Ecto neural progenitor cell (in vitro differentiated cells): ENCODE measurements around the gene NLRC3.
"Not testable (repeated sequence)": the region's sequence is repeated elsewhere in the genome, so short reads cannot be mapped to it uniquely, and the experiment has no call there.

Experiments
- DNase-seq: peaks from one replicate; pipeline ENCODE4 v3.0.0-alpha.2; 2018; ENCODE audit warnings: low spot score

NLRC3 gene, protein sequence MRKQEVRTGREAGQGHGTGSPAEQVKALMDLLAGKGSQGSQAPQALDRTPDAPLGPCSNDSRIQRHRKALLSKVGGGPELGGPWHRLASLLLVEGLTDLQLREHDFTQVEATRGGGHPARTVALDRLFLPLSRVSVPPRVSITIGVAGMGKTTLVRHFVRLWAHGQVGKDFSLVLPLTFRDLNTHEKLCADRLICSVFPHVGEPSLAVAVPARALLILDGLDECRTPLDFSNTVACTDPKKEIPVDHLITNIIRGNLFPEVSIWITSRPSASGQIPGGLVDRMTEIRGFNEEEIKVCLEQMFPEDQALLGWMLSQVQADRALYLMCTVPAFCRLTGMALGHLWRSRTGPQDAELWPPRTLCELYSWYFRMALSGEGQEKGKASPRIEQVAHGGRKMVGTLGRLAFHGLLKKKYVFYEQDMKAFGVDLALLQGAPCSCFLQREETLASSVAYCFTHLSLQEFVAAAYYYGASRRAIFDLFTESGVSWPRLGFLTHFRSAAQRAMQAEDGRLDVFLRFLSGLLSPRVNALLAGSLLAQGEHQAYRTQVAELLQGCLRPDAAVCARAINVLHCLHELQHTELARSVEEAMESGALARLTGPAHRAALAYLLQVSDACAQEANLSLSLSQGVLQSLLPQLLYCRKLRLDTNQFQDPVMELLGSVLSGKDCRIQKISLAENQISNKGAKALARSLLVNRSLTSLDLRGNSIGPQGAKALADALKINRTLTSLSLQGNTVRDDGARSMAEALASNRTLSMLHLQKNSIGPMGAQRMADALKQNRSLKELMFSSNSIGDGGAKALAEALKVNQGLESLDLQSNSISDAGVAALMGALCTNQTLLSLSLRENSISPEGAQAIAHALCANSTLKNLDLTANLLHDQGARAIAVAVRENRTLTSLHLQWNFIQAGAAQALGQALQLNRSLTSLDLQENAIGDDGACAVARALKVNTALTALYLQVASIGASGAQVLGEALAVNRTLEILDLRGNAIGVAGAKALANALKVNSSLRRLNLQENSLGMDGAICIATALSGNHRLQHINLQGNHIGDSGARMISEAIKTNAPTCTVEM

DNA sequence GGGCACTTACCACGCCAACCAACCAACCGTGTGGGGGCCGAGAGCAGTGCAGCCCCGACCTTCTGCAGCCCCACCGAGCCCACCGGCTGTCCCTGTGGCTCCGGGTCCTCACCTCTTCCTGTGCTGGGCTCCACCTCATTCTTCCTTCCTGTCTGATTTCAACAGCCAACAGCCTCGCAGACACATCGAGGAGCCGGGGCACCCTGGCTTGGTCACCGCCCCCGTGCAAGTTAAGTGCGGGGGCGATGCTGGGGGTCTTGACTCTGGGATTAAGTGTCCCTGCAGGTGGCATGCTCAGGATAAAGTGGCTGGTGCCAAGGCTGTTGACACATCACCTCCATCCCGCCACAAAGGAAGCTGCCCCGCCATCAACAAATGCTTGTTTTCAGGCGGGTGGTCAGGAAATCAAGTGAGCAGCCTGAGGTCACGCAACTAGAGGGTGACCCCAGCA, at the start of gene NLRC3:
TSS of gene NLRC3 (minus strand) at position 102 of the 451 bp plus-strand sequence. CDS start 12,367 bp downstream, outside the sequence.
- DNase-seq, result no peak

DNA sequence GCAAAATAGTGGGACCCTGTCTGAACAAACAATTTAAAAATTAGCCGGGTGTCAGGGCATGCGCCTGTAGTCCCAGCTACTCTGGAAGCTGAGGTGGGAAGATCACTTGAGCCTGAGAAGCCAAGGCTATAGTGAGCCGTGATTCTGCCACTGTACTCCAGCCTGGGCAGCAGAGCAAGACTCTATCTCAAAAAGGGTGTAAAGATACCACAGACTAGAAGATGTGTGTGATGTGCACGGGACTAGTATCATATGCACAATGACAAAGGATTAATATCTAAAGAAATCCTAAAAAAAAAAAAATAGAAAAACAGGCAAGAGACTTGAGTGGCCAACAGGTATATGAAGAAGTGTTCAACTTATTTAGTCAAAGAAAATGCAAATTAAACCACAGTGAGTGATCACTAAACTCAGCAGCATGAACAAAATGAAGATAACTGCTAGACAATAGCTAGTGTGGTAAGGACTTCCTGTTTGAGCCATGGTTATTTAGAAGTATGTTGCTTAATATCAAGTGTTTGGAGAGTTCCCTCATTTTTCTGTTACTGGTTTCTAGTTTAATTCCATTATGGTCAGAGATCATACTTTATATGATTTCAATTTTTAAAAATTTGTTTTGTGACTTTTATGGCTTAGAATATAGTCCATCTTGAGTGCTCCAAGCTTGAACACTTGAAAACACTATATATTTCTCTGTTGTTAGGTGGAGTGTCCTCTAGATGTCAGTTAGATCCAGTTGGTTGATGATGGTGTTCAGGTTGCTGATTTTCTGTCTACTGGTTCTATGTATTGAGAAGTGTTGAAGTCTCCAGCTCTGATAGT, 48.9 kb upstream of the NLRC3 start:
- DNase-seq, result no peak

DNA sequence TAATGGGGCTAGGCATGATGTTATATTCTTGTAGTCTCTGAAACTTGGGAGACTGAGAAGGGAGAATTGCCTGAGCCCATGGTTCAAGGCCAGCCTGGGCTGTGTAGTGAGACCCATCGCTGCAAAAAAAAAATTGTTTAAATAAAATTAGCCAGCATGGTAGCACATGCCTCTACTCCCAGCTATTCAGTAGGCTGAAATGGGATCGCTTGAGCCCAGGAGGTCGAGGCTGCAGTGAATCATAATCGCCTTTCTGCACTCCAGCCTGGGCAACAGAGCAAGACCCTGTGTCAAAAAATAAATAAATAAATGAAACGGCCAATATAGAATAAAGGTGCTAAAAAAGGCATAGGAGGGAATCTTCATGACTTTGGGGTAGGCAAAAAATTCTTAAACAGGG, 48.1 kb upstream of the NLRC3 start:
- no peak for DNase-seq

DNA sequence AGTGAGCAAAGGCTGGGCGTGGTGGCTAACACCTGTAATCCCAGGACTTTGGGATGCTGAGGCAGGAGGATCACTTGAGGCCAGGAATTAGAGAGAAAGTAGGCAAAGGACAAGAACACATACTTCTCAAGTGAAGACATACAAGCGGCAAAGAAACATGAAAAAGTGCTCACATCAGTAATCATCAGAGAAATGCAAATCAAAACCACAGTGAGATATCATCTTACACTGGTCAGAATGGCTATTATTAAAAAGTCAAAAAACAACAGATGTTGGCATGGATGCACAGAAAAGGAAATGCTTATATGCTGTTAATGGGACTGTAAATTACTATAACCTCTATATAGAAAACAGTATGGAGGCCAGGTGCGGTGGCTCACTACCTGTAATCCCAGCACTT, 46.4 kb upstream of the NLRC3 start:
- DNase-seq, result no peak

DNA sequence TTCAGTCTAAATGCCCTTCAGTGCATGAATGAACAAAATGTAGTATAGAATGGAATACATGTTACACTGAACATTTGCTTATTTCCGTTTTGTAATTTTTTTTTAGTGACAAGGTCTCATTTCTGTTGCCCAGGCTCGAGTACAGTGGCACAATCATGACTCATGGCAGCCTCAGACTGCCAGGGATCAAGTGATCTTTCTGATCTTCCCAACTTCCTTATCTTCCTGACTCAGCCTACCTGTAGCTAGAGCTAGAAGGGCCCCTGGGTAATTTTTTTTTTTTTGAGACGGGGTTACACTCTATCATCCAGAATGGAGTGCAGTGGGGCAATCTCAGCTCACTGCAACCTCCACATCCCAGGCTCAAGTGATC, 41.6 kb upstream of the NLRC3 start:
- DNase-seq, result no peak

DNA sequence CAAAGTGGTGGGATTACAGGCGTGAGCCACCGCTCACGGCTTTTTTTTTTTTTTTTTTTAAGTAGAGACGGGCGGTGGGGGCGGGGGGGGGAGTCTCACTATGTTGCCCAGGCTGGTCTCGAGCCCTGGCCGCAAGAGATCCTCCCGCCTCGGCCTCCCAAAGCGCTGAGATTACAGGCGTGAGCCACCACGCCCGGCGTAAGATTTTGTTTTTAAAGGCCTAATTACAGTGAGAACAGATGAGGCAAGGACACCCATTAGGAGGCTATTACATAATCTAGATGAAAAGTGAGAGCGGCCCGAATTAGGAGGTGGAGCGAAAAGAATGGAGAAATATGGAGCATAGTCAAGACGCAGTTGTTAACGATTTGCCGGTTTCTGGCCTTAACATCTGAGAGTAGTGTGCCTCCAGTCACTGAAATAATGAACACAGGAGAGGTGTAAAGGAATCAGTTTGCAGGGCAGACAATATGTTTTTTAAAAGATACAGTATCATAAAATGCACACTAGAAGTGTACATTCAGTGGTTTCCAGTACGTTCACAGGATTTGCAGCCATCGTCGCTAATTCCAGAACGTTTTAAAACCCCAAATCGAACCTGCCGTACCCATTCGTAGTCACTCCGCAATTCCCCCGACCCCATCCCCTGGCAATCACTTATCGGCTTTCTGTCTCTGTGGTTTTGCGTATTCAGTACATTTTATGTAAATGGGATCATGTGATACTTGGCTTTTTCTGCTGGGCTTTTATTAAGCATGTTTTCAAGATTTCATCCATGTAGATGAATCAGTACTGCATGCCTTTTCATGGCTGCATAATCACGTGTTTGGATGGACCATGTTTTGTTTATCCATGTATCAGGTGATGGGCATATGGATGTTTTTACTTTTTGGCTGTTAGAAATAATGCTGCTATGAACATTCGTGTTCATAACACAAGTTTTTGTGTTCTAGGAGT, 35.6 kb upstream of the NLRC3 start:
- DNase-seq, result no peak

DNA sequence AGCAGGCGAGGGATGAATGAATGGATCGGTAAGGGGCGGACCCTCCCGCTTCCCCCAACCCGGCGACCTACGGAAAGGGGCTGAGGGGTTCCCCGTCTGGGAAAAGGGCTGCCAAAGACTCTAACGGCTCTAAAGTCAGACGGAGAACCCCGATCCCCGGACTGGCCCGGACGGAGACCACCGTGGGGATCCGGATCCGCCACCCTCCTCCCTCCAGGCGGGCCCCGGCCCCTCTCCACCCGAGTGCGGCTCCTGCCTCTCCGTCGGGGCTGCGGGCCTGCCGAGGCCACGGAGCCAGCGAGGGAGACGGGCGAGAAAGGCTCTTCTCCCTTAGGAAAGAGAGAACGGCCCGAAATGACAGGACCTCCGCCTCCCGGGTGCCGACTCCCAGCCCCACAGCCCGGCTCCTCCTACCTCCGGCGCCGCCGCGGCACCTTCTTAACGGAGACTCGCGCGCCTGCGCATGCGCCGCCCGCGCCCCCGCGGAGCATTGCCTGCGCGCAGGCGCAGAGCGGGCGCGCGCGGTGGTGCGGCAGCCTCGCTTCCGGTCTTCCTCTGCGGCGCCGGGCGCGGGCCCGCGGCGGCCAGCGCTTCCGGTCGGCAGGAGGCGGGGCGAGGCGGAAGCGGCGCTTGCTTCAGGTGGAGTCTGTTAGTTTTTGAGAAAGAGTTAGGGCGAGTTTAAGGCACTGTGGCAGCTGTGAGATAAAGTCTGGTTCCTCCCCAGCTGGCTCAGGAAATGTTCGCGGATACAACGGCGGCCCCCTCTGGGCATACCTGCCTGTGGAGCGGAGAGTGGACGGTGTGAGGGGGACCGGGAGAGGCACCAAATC, 34.2 kb upstream of the NLRC3 start, which contains the start of gene SLX4:
TSS of gene SLX4 (minus strand) at position 461 of the 830 bp plus-strand sequence. CDS start 2,642 bp downstream, outside the sequence.
- peak; percentile 94 for DNase-seq

DNA sequence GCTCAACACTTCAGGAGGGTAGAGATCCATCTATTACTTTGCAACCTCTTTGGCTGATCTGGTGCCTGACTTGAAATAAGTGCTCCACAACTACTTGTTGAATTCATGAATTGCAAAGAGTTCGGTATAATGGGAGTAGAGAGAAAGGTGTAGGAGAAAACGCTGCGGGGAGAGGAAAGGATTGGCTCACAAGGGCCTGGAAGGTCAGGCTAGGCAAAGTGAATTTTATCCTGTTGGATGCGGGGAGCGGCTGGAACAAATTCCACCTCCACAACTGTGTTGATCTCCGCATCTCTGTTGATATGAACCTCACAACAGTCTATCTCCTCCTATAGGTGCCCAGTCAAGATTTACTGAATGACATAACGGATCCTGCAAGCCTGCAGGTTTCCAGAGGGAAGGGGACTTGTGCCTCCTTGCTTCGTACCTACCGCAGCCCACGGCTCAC, 33.5 kb upstream of the NLRC3 start:
- no peak for DNase-seq

DNA sequence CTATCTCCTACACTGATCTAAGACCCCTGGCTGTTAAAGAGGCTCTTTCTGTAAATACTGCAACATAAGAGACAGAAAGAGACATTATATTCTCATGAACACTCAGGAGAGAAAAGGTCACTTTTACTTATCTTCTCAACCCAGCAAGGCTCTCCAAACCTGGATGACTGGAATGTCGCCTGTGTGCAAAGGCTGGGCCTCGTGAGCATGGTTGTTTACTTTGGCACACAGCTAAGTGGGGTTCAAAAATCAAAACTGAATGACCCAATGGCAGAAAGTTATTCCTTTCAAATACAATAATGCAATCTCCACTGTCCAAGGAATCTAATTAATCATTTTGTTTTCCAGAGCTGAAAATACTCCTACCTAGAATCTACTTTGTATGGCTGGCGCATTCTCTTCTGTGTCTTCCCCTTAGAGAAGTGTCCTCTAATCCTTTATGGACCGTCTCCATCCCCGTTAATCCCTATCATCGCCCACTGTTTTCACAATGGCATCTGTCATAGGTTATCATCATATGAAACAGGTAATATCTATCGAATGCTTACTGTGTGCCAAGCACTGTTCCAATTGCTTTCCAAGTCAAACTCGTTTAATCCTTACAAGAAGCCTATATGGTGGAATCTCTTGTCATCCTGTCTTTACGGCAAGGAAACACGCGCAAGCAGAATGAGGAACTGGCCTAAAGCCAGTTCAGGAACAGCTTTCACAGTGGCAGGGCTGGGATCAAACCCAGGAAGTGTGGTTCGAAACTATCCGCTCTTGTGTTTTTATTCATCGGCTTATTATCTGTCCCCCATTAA, 32.9 kb upstream of the NLRC3 start:
- no peak for DNase-seq

DNA sequence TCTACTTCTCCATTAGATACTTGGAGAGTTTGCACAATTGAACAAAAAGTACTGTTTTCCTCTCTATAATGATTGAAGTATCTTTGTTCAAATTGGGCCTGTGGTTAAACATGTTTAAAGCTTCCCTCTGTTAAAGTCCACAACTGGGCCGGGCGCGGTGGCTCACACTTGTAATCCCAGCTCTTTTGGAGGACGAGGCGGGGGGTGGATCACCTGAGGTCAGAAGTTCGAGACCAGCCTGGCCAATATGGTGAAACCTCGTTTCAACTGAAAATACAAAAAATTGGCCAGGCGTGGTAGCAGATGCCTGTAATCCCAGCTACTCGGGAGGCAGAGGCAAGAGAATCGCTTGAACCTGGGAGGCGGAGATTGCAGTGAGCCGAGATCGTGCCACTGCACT, 31.8 kb upstream of the NLRC3 start:
- DNase-seq, result not testable (repeated sequence)

DNA sequence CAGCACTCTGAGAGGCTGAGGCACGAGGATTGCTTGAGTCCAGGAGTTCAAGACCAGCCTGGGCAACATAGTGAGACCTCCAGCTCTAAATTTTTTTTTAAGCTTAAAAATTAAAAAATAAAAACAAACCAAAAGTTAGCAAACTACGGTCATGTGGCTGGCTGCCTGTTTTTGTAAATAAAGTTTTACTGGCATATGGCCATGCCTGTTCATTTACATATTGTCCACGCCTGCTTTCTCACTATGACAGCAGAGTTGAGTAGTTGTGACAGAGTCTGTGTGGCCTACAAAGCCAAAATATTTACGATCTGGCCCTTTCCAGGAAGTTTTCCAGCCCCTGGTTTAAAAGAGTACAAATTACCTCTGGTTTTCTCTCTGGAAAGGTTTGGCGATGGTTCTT, 30.9 kb upstream of the NLRC3 start:
- DNase-seq, result no peak

DNA sequence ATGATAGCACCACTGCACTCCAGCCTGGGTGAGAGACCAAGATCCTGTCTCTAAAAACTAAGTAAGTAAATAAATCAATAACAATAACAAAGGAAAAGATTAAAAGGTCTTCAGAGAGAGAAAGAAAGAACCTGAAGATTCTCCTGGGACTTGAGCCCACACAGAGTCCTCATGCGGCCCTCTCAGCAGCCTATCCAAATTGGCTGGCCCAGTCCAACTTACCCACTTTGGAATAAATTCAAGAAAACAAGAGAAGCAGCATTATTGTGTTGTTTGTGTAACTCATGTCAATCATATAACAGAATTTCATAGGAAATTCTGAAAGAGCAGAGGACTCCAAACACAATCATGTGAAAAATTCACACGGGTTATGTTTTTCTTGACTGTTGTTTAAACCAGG, 30.4 kb upstream of the NLRC3 start:
- no peak for DNase-seq

DNA sequence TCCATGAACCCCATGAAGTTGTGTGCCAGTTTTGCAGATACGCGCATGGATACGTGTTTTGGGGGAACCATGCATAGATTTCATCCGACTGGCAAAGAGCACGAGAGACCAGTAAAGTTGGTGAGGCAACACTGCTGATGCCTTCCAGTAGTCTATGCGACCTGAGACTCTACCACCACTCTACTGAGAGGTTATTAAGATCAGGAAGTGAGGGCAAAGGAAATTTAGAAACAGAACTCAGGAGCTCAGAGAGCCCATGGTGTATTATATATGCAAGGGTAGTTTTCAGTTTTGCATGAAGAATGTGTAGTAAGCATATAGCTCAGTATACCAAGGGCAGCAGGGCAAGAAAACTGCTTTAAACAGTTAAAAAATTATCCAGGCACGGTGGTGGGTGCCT, 30.0 kb upstream of the NLRC3 start:
- DNase-seq, result no peak

DNA sequence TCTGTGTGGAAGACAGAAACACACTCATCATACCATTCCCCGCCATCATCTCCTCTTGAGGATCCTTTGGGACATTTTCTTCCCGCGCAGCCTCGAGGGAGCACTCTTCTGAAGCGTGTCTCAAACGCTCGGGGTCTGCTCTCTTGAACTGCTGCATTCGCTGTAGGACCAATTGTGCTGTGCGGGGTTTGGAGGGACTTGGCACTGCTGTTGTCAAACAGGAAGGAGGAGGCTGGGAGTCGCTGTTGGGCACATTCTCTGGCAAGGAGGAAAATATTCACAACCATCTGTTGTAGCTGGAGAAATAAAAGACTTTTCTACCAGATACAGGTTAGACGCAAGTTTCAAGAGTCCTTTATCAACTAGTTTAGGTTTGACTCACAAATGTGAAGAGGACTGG, 29.2 kb upstream of the NLRC3 start:
- DNase-seq, result no peak

DNA sequence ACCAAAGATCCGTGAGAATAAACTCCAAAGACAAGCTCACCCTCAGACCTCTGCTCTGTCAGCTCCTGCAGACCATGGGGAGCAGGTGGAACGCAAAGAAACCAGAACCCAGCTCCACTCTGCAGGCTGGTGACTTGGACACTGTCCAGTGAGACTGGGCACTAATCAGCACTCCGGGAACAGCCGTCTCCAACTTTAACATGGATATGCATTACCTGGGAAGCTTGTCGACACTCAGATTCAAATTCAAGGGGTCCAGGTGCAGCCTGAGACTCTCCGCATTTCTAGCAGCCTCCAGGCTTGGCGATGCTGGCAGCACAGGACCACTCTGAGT, 25.1 kb upstream of the NLRC3 start:
- no peak for DNase-seq

DNA sequence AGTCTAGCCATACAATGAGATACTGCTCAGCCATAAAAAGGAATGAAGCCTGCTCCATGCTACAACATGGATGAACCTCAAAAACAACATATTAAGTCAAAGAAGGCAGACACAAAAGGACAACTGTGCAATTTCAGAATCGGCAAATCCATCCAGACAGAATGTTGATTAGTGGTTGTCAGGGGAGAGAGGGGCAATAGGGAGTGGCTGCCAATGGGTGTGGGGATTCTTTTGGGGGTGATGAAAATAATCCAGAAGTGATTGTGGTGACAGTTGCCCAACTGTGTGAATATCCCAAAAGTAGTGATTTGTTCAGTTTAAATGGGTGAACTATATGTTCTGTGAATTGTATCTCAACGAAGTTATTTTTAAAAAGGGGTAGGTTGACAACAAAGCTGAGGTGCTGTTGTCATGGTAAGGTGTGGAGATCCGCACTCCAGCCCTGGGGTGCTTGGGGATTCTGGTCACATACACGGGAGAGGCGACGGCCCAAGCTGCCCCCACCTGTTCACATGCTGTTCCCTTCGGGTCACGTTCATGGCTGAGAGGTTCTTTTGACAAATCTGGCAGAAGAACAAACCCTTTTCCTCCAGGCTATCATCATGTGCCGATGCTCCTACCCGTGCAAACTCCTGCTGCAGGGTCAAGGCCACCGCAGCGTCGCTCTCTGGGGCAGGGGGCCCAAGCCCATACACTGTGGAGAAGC, 24.6 kb upstream of the NLRC3 start:
- no peak for DNase-seq

DNA sequence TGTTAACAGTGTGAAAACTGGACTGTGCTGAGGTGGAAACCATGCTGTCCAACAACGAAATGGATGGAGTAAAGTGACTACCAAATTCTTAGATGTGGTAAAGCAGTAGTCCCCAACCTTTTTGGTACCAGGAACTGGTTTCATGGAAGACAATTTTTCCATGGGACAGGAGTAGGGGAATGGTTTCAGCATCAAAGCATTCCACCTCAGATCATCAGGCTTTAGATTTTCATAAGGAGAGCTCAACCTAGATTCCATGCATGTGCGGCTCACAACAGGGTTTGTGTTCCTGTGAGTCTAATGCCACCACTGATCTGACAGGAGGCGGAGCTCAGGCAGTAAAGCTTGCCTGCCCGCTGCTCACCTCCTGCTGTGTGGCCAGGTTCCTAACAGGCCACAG, 22.7 kb upstream of the NLRC3 start:
- DNase-seq, result no peak

DNA sequence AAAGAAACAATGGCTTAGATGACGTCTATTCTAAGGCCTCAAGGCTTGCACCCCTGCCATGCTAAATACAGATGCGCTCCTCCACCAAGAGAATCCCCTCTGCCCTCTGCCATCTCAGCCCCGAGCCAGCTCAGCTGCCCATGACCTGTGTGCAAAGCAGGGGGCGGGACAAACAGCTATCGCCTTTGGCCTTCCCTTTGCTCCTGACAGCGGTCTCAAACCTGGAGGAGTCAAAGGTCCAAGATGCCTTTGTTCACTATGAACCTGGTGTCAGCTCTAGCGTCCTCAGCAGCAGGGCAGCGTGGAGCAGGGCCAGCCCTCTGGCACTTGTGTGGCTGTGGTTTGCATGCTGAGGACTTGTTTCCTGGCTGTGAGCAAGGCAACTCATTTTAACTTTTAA, 21.9 kb upstream of the NLRC3 start:
- no peak for DNase-seq
